ENCODE data around the gene POLH. TPM values are rescaled to one million over a fixed set of nuclear protein-coding genes. Genes with fewer than 3 reads are reported as not detected.
A peak's percentile ranks its signal among the peaks of the same experiment; 100 is the strongest.

POLH gene
- total and polyA plus RNA-seq, 12 donors: 2.1 to 11.2 (median 8.3) TPM

- peaks cover 0 to 4% (median 0%) of the 10 kb centered on the region in 9 donors for H3K4me1 ChIP-seq
- H3K27me3 ChIP-seq: no peaks in the 10 kb centered on the region
- no peak overlapping the region for H3K27ac ChIP-seq
- no peak for ATAC-seq
- WGBS, 2 donors: 95% methylated on average over 6 of the region's 6 CpGs
- no peaks in the 10 kb centered on the region for H3K9me3 ChIP-seq
- H3K4me3 ChIP-seq: no peak overlapping the region
- no peak for DNase-seq
- peaks cover 0 to 88% (median 30%) of the 10 kb centered on the region in 9 donors for H3K36me3 ChIP-seq
- intact Hi-C loops (cut with DNase I): no loop called here
- TF ChIP-seq CTCF (IDR thresholded peaks at IDR 0.05): no peak
These were observed 37.9 kb downstream of the POLH start for GRCh38 chr6:43613721-43614395.

GRCh38 chr6:43614396-43614730, 38.4 kb downstream of the POLH start:
- Histone ChIP-seq H3K9me3 (no peaks in the 10 kb centered on the region), H3K27ac (no peak overlapping the region), H3K36me3 (peaks cover 0 to 88% (median 30%) of the 10 kb centered on the region in 9 donors), H3K27me3 (no peaks in the 10 kb centered on the region), H3K4me1 (no peaks in the 10 kb centered on the region), H3K4me3 (no peak overlapping the region)
- TF ChIP-seq CTCF (IDR thresholded peaks at IDR 0.05): no peak
- WGBS, 2 donors: 85 to 89% methylated on average over 3 of the region's 3 CpGs
- ATAC-seq: no peak
- intact Hi-C loops (cut with DNase I): no loop called here
- DNase-seq: no peak

DNA sequence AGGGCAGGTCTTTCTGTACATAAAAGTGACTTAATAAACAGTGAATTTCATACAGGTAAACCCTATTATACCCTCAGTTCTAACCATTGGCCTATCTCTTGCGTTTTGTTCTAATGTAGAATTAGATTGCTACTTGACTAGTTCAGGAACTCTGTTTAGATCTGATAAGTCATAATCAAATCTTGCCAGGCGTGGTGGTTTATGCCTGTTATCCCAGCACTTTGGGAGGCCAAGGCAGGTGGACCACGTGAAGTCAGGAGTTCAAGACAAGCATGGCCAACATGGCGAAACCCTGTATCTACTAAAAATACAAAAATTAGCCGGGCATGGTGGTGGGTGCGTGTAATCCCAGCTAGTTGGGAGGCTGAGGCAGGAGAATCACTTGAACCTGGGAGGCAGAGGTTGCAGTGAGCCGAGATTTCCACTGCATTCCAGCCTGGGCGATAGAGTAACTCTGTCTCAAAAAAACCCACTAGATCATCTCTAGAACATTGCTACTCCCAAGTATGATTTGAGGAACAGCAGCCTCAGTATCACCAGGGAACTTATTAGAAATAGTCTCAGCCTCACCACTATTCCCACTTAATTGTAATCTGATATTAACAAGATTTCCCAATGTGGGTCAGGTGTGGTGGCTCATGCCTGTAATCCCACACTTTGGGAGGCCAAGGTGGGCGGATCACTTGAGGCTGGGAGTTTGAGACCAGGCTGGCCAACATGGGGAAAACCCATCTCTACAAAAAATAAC, 40.9 kb downstream of the POLH start:
- H3K27ac ChIP-seq: no peak overlapping the region
- DNase-seq (no peak), ATAC-seq (no peak)
- H3K4me1 ChIP-seq: peaks cover 0 to 4% (median 0%) of the 10 kb centered on the region in 9 donors
- TF ChIP-seq CTCF (IDR thresholded peaks at IDR 0.05): no peak
- 95 to 97% methylated on average over 9 of the region's 9 CpGs for WGBS, 2 donors
- peaks cover 0 to 93% (median 37%) of the 10 kb centered on the region in 9 donors for H3K36me3 ChIP-seq
- no peak overlapping the region for H3K4me3 ChIP-seq
- no peaks in the 10 kb centered on the region for H3K27me3 ChIP-seq
- intact Hi-C loops (cut with DNase I): no loop called here
- H3K9me3 ChIP-seq: no peaks in the 10 kb centered on the region

DNA sequence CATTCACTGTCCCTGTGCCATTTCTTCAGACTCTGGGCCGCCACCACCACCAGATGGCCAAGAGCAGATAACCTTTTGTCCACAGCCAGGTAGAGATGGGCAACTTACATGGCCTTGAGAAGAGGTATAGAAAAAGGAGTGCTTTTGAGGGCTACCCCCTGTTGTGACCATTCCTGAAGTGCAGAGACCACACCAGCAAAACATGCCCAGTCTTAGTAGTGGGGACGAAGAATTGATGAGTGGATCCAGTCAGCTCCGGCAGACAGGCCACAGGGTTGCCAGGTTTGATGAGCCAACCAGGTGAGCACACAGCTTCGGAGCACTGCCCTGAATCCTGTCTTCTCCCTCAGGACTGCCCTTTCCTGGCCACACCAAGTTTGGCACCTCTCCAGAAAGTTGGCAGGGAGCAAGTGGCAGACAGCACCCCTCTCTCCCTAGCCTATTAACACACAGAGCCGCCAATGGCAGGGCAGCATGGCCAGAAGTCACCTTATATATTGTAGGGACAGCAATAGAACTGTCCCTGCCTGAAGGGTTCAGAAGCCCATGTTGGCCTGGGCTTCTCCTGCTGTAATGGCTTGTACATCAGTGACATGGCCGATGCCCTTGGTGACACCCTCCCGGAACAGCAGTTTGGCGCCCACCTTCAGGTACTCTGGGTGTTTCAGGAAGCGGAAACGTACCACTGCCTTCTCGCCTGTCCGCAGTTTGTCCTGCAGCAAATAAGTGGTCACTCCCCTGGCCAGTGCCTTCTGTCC, 45.3 kb downstream of the POLH start:
- no peaks in the 10 kb centered on the region for H3K9me3 ChIP-seq
- no peaks in the 10 kb centered on the region for H3K27me3 ChIP-seq
- no peak overlapping the region for H3K4me3 ChIP-seq
- H3K36me3 ChIP-seq: peaks cover 0 to 96% (median 52%) of the 10 kb centered on the region in 9 donors
- no peak overlapping the region for H3K27ac ChIP-seq
- 91 to 93% methylated on average over 12 of the region's 12 CpGs for WGBS, 2 donors
- intact Hi-C loops (cut with DNase I): no loop called here
- DNase-seq: no peak
- peak in 3 of 8 donors; percentile 5 to 25 (median 16) for ATAC-seq
- no peak for TF ChIP-seq CTCF (IDR thresholded peaks at IDR 0.05)
- peaks cover 0 to 9% (median 1%) of the 10 kb centered on the region in 9 donors for H3K4me1 ChIP-seq
